Superior temporal gyrus (tissue), 1 donor: ENCODE measurements around the gene RAMP3.
"Not testable (repeated sequence)": the region's sequence is repeated elsewhere in the genome, so short reads cannot be mapped to it uniquely, and the experiment has no call there.

Experiments
- DNase-seq: peaks from one replicate; pipeline ENCODE4 v3.0.0-alpha.2; 2016; ENCODE audit errors: extremely low spot score

The RAMP3 gene

DNA sequence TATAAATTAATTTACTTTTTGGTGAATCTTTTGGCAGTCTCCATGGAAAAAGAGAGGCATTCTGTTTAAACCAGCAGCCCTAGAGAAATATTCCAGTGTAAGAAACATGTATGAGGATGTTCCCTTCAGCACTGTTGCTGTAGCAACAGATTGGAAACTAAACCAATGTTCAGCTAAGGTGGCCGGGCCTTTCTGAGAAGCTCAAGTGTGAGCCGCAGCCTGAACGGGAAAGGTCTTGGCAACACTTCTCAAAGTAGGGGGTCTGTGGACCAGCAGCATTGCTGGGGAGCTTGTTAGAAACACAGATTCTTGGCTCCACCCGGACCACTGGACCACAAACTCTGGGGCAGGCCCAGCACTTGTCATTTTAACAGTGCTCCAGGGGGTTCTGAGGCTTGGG is 36.2 kb downstream of the RAMP3 start:
- DNase-seq: no peak

DNA sequence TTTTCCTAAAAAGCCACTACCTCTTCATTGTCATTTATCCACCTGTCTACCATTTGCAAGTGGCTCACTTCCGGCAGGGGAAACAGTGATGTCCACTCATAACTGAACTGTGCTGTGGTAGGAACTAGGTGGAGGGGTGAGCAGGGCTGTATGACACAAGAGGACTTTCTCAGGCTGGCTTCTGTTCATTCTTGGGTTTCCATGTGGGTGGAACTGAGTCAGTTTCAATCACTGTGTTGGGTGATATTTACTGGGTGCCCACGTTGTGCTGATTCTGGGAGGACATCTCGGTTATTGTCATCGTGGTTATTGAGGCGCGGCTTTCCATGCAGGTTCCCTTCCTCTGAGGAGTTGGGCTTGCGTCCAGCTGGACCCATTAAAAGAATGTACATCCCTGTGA is 38.8 kb downstream of the RAMP3 start:
- no peak for DNase-seq

DNA sequence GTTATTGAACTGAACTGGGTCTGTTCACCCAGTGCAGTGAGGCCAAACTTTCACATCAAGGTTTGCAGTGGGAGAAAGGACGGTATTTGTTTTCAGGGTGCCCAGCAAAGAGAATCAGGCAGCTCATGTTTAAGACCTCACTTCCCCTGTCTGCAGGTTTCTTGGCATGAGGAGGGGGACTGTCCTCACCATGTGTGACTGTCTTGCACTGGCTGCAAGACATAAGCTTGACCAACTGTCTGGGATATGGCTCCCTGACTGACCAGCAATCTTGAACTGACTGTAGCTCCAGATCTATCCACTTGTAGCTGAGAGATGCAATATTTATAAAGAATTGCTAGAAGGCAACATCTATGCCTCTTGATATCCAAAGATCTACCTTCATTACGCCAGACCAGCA is 39.9 kb downstream of the RAMP3 start:
- no peak for DNase-seq

- no peak for DNase-seq
Measured at GRCh38 chr7:45198986-45199385, 41.4 kb downstream of the RAMP3 start.

DNA sequence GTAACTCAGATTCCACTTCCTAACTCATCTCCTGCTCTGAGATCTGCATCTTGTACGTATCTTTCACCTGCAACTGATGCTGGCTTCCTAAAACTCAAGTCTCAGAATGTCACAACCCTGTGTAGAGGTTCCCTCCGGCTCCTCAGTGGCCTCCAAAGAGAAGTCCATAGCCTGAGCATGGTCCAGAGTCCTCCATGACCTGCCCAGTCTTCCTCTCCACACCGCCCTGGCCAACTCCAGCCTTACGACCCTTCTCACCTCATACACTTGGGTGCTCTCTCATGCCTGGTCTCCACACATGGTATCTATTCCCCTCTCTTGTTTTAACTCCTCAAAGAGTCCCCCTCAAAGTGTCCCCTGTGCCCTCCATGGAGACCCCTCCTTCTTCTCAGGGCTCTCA is 41.9 kb downstream of the RAMP3 start:
- no peak for DNase-seq

DNA sequence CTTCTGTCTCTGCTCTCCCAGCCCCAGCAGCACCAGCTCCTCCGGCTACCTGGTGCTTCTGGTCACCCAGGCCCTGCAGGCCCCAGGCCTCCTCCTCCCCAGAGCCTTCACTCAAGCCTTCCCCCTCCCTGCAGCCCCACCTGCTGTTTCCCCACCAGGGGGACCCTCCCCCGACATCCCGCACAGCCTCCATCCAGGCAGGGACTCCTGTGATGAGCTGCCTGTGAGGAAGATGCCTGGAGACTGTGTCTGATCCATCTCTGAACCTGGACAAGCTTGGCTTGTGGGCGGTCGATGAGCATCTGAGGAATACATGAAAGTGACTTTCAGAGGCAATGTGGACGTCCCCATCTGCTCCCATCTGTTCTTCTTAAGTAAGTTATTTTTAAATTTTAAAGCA is 45.0 kb downstream of the RAMP3 start:
- no peak for DNase-seq

- no peak for DNase-seq
Measured at GRCh38 chr7:45203036-45203435, 45.4 kb downstream of the RAMP3 start.

GRCh38 chr7:45203459-45203858 is 45.9 kb downstream of the RAMP3 start:
- DNase-seq: no peak

- peak; percentile 39 for DNase-seq
Measured at GRCh38 chr7:45203936-45204445, 46.4 kb downstream of the RAMP3 start.

DNA sequence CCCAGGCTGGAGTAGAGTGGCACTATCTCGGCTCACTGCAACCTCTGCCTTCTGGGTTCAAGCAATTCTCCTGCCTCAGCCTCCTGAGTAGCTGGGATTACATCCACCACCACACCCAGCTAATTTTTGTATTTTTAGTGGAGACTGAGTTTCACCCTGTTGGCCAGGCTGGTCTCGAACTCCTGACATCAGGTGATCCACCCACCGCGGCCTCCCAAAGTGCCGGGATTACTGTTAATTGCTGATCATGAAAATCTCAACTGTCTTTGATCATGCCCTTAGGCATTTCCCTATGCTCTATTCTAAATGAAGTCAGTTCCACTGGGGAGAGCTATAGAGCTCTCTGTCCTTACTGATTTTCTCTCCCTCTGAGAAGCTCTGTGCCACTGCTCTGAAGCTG is 48.7 kb downstream of the RAMP3 start:
- DNase-seq: not testable (repeated sequence)

DNA sequence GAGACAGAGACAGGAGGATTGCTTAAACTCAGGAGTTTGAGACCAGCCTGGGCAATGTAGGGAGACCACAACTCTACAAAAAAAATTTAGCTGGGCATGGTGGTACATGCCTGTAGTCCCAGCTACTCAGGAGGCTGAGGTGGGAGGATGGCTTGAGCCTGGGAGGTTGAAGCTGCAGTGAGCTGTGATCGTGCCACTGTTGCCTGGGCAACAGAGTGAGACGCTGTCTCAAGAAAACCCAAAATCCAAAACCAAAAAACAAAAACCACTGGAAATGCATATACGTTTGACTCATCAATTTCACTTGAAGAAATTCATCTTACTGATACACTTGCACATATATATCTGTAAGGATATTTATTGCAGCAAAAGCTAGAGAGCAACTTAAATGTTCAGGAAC is 52.3 kb downstream of the RAMP3 start:
- not testable (repeated sequence) for DNase-seq

- DNase-seq: no peak
Measured at GRCh38 chr7:45211066-45211465, 53.5 kb downstream of the RAMP3 start.

- DNase-seq: no peak
Measured at GRCh38 chr7:45211958-45212357, 54.4 kb downstream of the RAMP3 start.

DNA sequence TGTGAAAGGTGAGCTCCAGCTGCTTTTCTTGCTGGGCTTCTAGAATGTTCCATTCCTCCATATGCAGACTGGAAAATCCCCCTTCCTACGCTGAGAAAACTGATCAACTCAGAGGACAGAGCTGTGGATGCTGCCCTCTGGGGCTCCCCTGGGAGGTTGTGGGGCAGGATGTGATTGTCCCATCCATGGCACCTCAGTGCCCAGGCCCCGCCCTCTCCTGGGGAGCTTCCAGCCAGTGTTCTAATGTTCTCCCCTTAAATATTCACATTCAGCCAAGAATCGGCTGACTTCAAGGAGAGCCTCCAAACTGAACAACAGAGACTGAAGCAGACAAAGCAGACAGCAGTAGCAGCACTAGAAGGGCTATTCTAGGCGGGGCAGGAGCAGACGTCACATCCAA is 55.0 kb downstream of the RAMP3 start:
- no peak for DNase-seq

DNA sequence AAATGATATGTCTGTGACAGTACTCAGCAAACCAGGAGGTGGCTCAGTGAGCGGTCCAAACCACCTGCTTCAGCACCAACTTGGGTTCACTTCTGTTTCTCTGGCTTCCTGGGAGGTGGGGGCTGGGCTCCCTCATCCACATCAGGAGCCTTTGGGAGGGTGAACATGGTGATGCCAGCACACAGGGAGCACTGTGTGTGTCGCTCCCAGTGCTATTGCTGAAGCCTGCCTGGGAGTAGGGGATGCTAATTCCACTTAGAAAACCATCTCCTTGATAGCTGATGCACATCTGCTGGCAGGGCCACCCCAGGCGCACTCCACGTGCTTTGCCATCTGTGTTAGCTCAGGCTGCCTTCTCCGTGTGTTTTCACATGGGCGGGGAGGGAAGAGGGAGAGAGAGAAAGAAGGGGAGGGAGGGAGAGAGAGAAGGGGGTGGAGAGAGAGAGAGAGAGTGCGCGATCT is 58.0 kb downstream of the RAMP3 start:
- DNase-seq: peak; percentile 49

DNA sequence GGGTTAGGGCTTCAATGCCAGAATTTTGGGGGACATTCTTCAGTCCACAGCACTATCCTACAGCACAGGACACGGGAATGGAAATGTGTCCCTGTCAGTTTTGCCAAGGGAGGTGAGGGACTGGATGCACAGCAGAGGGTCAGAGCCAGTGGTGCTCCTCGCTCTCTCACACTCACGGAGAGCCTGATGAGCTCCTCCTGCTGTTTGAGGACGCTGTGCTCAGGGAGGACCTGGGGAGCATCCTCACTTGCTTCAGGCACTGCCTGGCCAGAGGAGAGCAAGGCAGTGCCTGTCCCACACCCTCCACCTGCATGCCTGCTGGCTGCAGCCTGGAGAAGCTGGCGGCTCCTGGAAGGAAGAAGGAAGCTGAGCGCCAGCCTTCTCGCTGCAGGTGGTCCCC is 58.6 kb downstream of the RAMP3 start:
- no peak for DNase-seq

DNA sequence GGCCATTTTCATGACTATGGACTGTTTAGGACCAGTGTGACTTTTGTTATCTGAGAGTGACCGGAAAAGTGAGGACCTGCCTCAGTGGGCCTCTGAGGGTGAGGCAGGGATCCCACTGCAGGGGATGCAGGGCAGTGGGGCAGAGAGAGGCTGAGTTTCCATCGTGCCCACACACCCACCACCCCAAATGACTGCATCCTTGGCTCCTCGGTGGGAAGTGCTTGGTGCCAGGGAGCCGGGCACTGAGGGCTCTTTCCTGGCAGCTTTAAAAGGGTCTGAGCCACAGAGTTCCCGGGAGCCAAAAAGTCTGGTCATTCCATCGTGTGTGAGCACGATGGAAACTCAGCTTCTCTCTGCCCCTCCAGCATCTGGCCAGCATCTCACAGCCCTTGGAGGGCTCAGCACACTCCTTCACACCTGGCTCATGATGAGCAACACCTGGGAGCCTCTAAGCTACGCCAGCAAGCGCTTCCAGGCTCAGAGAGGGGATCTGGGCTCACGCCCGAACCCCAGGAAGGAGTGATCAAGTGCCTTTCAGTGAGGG is 59.1 kb downstream of the RAMP3 start:
- no peak for DNase-seq

DNA sequence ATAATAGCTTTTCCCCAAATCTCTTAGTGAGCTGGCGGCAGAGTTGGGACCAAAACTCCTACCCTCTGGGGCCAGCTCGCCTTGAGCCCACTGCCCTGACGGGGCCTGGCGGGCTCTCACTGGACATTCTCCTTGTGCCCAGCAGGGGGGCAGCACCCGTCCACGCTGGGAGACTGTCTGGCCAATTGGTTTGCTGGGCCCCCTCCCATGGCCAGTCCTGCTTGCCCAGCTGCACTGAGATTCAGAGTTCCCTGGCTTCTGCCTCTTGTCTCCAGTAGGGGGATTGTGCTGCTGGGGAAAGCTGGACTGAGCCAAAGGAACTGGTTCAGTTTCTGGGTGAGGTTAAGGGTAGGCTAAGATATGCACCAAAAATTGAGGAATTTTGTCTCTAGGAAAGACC is 59.8 kb downstream of the RAMP3 start:
- no peak for DNase-seq

DNA sequence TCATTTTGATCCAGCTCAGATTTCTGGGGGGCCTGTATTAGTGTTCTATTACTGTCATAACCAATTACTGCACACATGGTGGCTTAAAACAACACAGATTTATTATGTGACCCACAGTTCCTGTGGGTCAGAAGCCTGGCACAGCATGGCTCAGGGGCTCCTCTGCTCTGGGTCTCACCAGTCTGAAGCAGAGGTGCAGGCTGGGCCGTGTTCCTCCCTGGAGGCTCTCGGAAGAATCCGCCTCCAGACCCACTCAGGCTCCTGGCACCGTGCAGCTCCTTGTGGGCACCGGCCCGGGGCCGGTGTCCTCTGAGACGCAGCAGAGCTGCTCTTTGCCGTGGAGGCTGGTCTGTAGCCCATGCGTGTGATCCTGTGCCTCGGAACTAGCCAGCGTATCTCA is 61.5 kb downstream of the RAMP3 start:
- no peak for DNase-seq

DNA sequence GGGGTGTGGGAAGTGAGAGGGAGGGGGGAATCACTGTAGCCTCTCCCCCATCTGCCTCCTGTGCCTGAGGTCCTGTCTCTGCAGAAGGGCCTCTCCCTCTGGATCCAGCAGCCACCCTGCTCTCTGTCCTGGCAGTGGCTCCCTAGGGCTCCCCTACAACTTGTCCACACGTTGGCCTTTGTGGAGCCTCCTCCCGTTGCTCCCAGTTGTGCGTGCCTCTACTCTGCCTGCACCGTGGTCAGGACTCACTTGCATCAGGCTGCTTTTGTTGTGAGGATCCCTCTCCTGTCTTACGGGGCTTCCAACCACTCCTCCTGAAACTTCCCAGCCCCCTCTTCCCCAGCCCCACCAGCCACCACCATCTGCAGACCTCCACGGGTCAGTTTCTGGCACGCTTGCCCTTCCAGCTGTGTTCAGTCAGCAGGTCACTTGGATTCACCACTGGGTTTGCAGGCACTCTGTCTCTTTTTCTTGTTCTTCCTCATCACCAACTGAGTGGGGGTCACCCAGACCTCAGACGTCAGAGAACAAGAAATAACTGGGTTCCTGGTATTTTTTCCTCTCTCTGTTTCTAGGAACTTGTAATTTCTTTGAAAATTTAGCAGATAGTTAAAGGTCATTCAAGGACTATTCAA is 62.3 kb downstream of the RAMP3 start:
- DNase-seq: no peak

DNA sequence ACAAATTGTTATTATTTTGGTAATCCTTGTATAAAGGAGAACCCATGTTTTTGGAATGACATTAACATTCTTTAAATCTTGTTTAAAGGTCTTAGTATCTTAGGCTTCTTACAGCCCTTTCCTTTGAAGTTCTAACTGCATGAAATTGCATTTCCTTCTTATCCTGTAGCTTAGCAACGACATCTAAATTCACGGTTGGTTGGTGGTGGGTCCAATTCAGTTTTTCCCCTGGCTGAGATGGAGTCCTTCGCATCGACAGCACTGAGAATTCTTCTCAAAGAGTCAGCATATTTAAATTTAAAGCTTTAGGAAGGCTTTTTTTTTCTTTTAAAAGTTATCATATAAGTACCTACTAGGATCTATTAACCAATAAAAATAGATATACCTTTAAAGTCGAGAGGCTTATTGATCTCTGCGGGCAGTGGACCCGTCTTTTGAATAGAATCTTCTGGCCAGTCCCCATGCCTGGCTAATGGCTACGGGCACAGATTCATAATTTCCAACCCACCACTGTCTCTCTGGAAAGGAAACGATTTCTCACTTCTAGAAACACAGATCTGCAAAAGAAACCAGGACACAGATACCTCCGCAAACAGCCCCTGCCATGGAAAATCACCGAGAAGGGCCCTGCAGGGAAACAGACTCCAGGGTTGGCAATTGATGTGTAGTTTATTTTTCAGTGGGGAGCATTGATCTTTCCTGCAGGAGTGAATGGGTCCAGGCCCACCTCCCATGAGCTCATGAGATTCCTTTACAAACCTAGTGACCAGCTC is 63.4 kb downstream of the RAMP3 start:
- DNase-seq: peak; percentile 48

DNA sequence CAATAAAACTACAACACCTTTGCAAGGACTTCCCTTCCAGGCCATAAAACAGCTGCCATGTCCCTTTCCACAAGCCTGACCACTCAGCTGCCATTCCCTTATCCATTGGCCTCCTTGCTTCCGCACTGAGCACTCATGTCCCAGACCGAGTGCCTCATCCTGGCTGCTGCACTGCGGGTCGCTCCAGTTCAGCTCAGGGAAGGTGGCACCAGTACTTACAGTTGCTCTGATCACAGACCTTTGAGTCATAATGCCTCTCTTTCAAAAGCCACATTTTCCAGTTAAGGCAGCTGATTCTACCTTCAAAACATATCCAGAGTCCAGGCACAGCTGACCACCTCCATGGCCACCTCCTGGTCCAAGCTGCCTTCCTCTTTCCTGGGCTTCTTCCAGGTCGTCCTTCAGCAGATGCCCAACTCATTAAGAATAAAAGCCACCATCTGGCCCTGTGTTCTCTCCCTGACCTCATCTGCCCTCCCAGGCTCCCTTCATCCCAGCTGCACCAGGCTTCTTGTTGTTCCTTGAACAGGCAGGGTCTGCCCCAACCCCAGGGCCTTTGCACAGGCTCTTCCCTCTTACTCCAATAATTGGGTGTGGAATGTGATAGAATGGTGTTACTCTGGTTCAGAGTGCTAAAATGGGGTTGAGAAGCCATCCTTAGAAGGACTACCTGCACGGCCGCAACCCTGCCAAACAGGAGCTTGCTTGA is 64.5 kb downstream of the RAMP3 start:
- no peak for DNase-seq
